Urothelium cell line (cell line): Measurements from ENCODE around the gene GNAZ.
A peak's percentile ranks its signal among the peaks of the same experiment; 100 is the strongest.

Experiments used
- DNase-seq: peaks from one replicate; pipeline ENCODE4 v3.0.0; 2011; ENCODE audit warnings: low spot score, mixed read lengths
- FAIRE-seq: peaks from 2 replicates; lab custom pipeline; 2011; peaks lifted over from hg19 to GRCh38; lab: Jason Lieb, UNC

GNAZ gene

GRCh38 chr22:23063539-23064380, 6.6 kb upstream of the GNAZ start:
- FAIRE-seq (no peak), DNase-seq (no peak)

DNA sequence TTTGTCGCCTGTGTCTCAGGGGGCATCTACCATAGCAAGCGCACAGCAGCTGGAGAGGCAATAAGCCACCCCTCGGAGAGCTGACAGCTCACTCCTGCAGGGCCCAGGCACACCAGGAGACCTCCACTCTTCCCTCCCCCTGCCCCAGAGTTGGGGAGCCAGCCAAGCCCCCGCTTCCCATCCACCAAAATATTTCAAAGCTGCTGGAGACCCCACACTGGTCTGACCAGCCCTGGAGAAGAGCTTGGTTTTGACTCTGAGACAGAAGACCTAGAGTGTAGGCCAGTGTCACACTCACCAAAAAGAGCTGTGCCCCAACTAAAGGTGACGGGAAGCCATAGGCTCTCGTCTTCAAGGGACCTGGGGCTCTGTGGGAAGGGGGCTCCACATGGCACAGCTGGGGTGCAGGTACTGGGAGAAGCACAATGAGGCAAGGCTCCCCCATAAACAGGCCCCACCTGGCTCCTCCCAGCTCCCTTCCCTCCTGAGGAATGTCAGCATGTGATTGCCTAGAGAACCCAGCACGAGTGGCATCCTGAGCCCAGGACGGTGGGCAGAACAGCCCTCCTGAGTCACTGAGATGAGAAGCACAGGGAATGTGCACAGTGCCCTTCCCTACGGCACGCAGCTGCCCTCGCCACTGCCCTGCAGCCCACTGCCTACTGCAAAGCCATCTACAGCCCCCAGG, 5.8 kb upstream of the GNAZ start:
- FAIRE-seq (no peak), DNase-seq (no peak)

GRCh38 chr22:23065069-23065451, 5.3 kb upstream of the GNAZ start:
- no peak for DNase-seq
- no peak for FAIRE-seq

- DNase-seq (no peak), FAIRE-seq (peak; percentile 65)
These were observed 4.7 kb upstream of the GNAZ start for GRCh38 chr22:23065495-23066122.

- no peak for FAIRE-seq
These were observed 3.9 kb upstream of the GNAZ start for GRCh38 chr22:23066200-23067022.

GRCh38 chr22:23067023-23067650, 3.2 kb upstream of the GNAZ start:
- FAIRE-seq: peak; percentile 50
- no peak for DNase-seq

More at GRCh38 chr22:23066200-23067022, 3.9 kb upstream of the GNAZ start:
- no peak for DNase-seq

GRCh38 chr22:23067691-23068090, 2.6 kb upstream of the GNAZ start:
- DNase-seq: no peak
- FAIRE-seq: peak; percentile 23

- DNase-seq (no peak), FAIRE-seq (peak; percentile 73)
These were observed 2.1 kb upstream of the GNAZ start for GRCh38 chr22:23068096-23068831.

GRCh38 chr22:23068832-23069385, 1.4 kb upstream of the GNAZ start:
- peak; percentile 35 for FAIRE-seq
- no peak for DNase-seq

DNA sequence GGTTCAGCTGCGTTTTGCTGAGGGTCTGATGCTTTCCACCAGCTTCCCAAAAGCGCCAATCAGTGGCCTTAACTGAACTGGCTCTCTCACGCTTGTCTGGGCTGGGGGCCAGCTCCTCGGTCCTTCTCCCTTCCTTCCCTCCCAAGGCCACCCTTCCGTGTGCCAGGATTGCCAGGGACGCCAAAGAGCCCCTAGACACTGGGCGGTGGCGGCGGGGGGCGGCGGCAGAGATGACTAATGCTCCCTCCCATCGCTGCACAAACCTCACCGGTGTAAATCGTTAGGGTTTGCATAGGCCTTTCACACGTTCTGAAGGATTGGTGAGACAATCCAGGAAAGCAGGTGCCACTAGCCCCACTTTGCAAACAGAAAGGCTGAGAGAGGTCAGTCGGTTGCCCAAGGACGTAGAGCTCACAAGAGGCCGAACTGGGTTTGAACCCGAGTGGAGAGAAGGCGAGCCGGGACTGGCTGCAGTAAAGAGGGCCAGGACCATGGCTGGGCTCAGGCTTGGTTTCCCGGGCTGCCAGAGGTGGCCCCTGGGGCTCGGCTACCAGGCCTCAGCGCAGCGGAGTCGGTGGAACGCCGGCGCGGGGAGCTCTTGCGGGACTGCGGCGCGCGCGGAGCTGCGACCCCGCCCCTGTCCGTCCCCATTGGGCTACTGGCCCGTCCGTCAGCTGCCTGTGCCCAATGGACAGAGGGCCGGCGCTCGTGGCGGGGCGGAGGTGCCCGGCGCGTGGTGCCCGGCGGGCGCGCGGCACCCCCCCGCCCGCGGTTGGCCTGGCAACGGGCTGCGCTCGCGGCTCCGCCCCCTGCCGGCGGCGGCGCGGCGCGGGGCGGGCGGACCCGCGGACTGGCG, 589 bp upstream of the GNAZ start:
- FAIRE-seq (peak; percentile 98), DNase-seq (peak; percentile 100)

DNA sequence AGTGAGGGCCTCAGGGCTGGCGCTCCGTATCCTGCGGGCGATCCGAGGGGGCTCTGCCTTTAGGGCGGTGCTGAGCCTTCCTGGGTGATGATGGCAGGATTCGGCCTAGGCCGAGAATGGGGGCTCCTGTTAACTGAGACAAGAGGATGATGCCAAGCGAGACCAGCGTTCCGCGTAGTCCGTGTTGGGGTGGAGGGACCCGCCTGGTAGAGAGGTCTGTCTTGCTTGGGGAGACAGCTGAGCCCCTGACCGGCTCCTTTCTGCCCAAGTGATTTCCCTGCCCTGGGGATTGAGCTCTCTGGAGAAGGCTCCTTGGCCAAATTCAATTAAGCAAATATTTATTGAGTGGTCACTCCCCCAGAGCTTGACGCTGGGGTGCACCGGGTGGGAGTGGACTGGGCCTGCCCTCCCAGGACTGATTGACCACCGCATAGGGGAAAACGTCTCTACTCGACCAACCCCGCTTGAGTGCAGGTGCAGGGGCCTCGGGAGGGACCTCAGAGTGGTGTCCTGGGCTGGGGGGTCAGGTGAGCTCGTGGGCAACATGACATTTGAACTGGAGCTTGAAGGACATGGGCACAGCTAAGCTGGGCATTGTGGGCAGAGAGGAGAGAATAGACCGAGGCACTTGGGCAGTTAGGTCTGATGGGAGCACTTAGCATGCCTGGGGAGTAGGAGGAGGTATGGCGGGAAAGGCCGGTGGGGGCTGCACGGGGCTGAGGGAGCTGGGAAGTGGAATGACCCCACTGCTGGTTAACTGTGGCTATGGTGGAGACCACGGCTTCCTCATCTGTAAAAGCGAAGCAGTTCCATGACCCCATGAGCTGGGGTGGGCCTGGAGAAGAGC, 1.1 kb downstream of the GNAZ start:
- no peak for FAIRE-seq

GRCh38 chr22:23072077-23072910, 2.0 kb downstream of the GNAZ start:
- FAIRE-seq (no peak), DNase-seq (no peak)

More for the DNA sequence above, 1.1 kb downstream of the GNAZ start:
- DNase-seq: no peak

DNA sequence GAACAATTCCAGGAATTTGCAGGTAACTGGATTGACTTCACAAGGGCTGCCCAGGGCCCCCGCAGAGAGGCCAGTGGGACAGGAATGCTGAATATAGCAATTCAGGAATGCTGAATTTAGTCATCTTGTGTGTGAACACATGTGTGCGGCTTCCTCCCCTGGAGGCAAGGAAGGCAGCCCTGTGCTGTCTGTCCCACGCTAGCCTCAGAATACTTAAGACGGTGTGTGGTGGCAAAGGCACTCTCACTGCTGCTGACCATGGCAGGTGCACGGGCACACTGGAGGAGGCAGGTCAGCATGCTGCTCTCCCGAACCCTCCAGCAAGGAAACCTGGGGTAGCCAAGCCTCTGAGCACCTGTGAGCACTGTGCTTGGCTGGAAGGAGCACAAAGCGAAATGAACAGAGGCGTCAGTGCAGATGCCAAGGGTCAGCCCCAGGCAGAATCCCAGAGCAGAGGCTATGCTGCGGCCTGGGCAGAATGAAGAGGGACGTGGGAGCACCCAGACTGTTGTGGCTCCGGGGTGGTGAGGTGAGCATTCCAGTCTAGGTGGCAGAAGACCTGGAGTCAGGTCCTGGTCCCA, 2.7 kb downstream of the GNAZ start:
- FAIRE-seq: peak; percentile 50
- DNase-seq: no peak

DNA sequence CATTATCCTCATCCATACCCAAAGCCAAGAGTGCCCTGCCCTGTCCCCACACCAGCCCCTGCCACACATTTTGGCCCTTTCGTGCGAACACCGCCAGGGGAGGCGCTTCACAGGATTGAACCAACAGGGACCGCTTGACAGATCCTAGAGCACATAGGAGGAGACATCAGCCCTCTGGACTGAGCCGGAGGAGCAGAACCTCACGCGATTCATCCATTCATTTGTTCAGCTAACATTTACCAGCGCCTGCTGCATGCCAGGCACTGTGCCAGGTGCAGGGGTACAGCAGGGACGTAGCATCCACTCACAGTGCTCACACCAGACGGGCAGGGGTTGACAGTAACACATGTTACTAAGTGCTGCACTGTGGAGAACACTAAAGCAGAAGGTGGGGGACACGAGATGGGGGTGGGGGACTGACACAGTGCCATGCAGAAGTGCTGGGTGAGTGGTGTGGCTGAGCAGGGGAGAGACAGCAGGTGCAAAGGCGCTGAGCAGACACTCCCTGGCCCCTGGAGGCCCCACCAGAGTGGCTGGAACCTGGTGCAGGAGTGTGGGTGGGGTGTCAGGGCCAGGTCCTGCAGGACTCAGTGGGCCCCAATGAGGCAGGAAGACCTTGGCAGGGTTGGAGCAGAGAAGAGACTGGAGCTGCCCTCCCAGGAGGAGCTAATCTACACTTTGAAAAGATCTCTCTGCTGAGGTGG, 3.4 kb downstream of the GNAZ start:
- DNase-seq (no peak), FAIRE-seq (no peak)

DNA sequence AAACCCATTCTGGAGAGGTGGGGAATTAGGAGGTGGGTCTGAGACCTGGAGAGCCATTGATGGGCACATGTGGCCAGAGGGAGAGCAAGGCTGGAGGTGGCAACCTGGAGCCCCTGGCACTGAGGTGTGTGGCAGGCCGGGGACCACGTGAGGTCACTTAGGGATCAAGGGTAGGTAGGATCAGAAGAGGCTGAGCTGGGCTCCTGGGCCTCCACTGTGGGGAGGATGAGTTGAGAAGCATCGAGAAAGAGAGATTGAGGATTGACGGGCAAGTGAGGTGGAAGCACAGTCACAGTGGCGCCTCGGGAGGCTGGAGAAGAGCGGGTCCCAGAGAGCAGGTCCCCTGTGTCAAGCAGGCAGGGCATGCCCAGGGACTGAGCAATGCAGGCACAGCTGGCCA, 4.1 kb downstream of the GNAZ start:
- DNase-seq: no peak
- no peak for FAIRE-seq

DNA sequence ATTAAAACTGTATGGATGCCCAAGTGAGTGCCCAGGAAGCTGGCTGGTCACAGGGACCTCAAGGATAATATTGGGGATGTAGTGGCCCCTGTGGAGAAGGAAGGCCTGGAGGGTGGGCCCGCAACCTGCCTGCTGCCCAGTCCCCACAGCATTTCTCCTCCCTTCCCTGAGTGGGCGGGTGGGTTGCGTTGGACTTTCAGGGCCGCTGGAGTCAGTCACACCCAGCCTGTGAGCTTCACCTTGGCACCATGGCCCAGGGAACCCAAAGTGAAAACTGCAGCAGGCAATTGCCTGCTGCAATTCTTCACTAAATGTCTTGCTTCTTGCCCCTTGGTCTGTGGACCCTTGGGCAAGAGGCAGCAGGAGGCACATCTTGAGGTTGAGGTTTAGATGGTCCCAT, 4.7 kb downstream of the GNAZ start:
- DNase-seq: no peak
- no peak for FAIRE-seq
